GM12864 (cell line): ENCODE results near the gene CASP1.

Experiments used
- DNase-seq: peaks from one replicate; pipeline ENCODE4 v3.0.0-alpha.2; 2011; ENCODE audit warnings: low read depth
- H3K4me3 ChIP-seq: 2 replicates; pipeline ENCODE4 v1.5.1; 2011; ENCODE audit warnings: mild to moderate bottlenecking, low read depth, low read length, control low read depth
- CTCF ChIP-seq: IDR thresholded peaks from 2 replicates; pipeline ENCODE4 v1.5.1; 2011; ENCODE audit warnings: low read depth, mild to moderate bottlenecking, moderate library complexity, low read length, control low read depth, inconsistent platforms; ENCODE audit errors: missing control alignments

CASP1 gene

GRCh38 chr11:105023003-105023402, 11.9 kb downstream of the CASP1 start, which contains the start of gene CASP5:
Gene CASP5 (minus strand): TSS chr11:105023168. CDS start chr11:105023136, 32 bp downstream.
- no peak for TF ChIP-seq CTCF
- DNase-seq, result no peak
- no peak within 1 kb of the TSS for H3K4me3 ChIP-seq

- H3K4me3 ChIP-seq, result no peak overlapping the region
- DNase-seq, result no peak
- no peak for TF ChIP-seq CTCF
Observed at GRCh38 chr11:105022527-105022926, 12.4 kb downstream of the CASP1 start.

GRCh38 chr11:105007463-105007862, 27.5 kb downstream of the CASP1 start:
- no peak for TF ChIP-seq CTCF
- H3K4me3 ChIP-seq, result no peak overlapping the region
- no peak for DNase-seq

GRCh38 chr11:105005451-105005845, 29.5 kb downstream of the CASP1 start:
- no peak overlapping the region for H3K4me3 ChIP-seq
- TF ChIP-seq CTCF, result no peak
- DNase-seq, result no peak

- no peak overlapping the region for H3K4me3 ChIP-seq
- DNase-seq, result no peak
- TF ChIP-seq CTCF, result no peak
Observed at GRCh38 chr11:105004021-105004420, 30.9 kb downstream of the CASP1 start.

GRCh38 chr11:105003151-105003550, 31.8 kb downstream of the CASP1 start:
- no peak for DNase-seq
- no peak for TF ChIP-seq CTCF
- no peak overlapping the region for H3K4me3 ChIP-seq

GRCh38 chr11:105000797-105001196, 34.1 kb downstream of the CASP1 start:
- peak; percentile 92 for TF ChIP-seq CTCF
- peak; percentile 30 for DNase-seq
- no peak overlapping the region for H3K4me3 ChIP-seq
